Liver (tissue), 9 donors: ENCODE data around the gene RACGAP1. TPM values are rescaled to one million over a fixed set of nuclear protein-coding genes. Genes with fewer than 3 reads are reported as not detected.

ENCODE experiments used
- DNase-seq: peaks from one replicate; pipeline ENCODE4 v3.0.0-alpha.2; 2017; ENCODE audit warnings: low spot score
- H3K27ac ChIP-seq, 2 donors: one replicate each; pipeline ENCODE4 v1.7.0; 2013; ENCODE audit warnings: inconsistent platforms in 2 of 2, low read length in 2 of 2, control low read depth in 1 of 2, low read depth in 1 of 2, mild to moderate bottlenecking in 1 of 2
- H3K27me3 ChIP-seq, 4 donors: one replicate each; pipeline versions ENCODE4 v1.6.1 to v1.7.0; 2013; ENCODE audit warnings: low read length in 3 of 4, inconsistent platforms in 1 of 4, mild to moderate bottlenecking in 1 of 4, moderate library complexity in 1 of 4; ENCODE audit not compliant: control insufficient read depth in 4 of 4, insufficient read depth in 4 of 4
- H3K36me3 ChIP-seq, 4 donors: one replicate each; pipeline versions ENCODE4 v1.6.1 to v1.7.0; 2013; ENCODE audit warnings: low read length in 3 of 4, mild to moderate bottlenecking in 3 of 4, low read depth in 1 of 4, moderate library complexity in 1 of 4; ENCODE audit not compliant: control insufficient read depth in 4 of 4, insufficient read depth in 3 of 4
- H3K4me1 ChIP-seq, 4 donors: one replicate each; pipeline versions ENCODE4 v1.6.1 to v1.7.0; 2013; ENCODE audit warnings: low read length in 3 of 4, mild to moderate bottlenecking in 3 of 4, moderate library complexity in 1 of 4; ENCODE audit not compliant: control insufficient read depth in 4 of 4, insufficient read depth in 4 of 4
- H3K4me3 ChIP-seq, 3 donors: one replicate each; pipeline versions ENCODE4 v1.6.1 to v1.7.0; 2013; ENCODE audit warnings: low read length in 3 of 3, control low read depth in 1 of 3, low read depth in 1 of 3, mild to moderate bottlenecking in 1 of 3
- H3K9ac ChIP-seq, 2 donors: one replicate each; pipeline ENCODE4 v1.7.0; 2013; ENCODE audit warnings: low read length in 2 of 2, mild to moderate bottlenecking in 2 of 2, moderate library complexity in 2 of 2, control low read depth in 1 of 2, low read depth in 1 of 2
- H3K9me3 ChIP-seq, 4 donors: one replicate each; pipeline versions ENCODE4 v1.6.1 to v1.7.0; 2013; ENCODE audit warnings: low read length in 3 of 4; ENCODE audit not compliant: control insufficient read depth in 4 of 4
- ATF3 ChIP-seq: IDR thresholded peaks from 2 replicates; pipeline ENCODE4 v1.6.1; 2016; ENCODE audit warnings: antibody characterized with exemption
- CTCF ChIP-seq: fragments of 150-350 bp; IDR thresholded peaks from 2 replicates; pipeline ENCODE4 v1.5.1; 2017; ENCODE audit warnings: improper control_type of control experiment, low read depth, low read length; ENCODE audit not compliant: missing input control
- EGR1 ChIP-seq, 2 donors: IDR thresholded peaks; 2 replicates each; pipeline ENCODE4 v1.6.1; 2016 to 2018; ENCODE audit warnings: antibody characterized with exemption in 2 of 2, low read depth in 2 of 2
- FOXA1 ChIP-seq: IDR thresholded peaks from 2 replicates; pipeline ENCODE4 v1.6.1; 2016; ENCODE audit warnings: antibody characterized with exemption
- FOXA2 ChIP-seq: IDR thresholded peaks from 2 replicates; pipeline ENCODE4 v1.6.1; 2016; ENCODE audit warnings: antibody characterized with exemption
- GABPA ChIP-seq, 2 donors: IDR thresholded peaks in 1 of 2; conservative IDR thresholded peaks in 1 of 2; 2 replicates each; pipeline ENCODE4 v1.6.1; 2016; ENCODE audit warnings: antibody characterized with exemption in 2 of 2, mild to moderate bottlenecking in 1 of 2, moderate library complexity in 1 of 2
- HNF4A ChIP-seq, 2 donors: conservative IDR thresholded peaks; 2 replicates each; pipeline ENCODE4 v1.6.1; 2016; ENCODE audit warnings: antibody characterized with exemption in 2 of 2, mild to moderate bottlenecking in 2 of 2
- HNF4G ChIP-seq: IDR thresholded peaks from 2 replicates; pipeline ENCODE4 v1.6.1; 2016; ENCODE audit warnings: antibody characterized with exemption
- JUND ChIP-seq, 2 donors: IDR thresholded peaks; 2 replicates each; pipeline ENCODE4 v1.6.1; 2016; ENCODE audit warnings: antibody characterized with exemption in 2 of 2
- MAX ChIP-seq: IDR thresholded peaks from 2 replicates; pipeline ENCODE4 v1.6.1; 2016; ENCODE audit warnings: antibody characterized with exemption
- NR2F2 ChIP-seq: IDR thresholded peaks from 2 replicates; pipeline ENCODE4 v1.6.1; 2016; ENCODE audit warnings: antibody characterized with exemption
- RAD21 ChIP-seq, 2 donors: IDR thresholded peaks; 2 replicates each; pipeline ENCODE4 v1.6.1; 2016; ENCODE audit warnings: antibody characterized with exemption in 2 of 2, mild to moderate bottlenecking in 2 of 2
- REST ChIP-seq: IDR thresholded peaks from 2 replicates; pipeline ENCODE4 v1.6.1; 2016; ENCODE audit warnings: antibody characterized with exemption, mild to moderate bottlenecking
- RXRA ChIP-seq, 2 donors: IDR thresholded peaks; 2 replicates each; pipeline ENCODE4 v1.6.1; 2017 to 2018; ENCODE audit warnings: antibody characterized with exemption in 2 of 2, mild to moderate bottlenecking in 1 of 2
- SP1 ChIP-seq: IDR thresholded peaks from 2 replicates; pipeline ENCODE4 v1.6.1; 2018; ENCODE audit warnings: antibody characterized with exemption, mild to moderate bottlenecking
- TAF1 ChIP-seq: conservative IDR thresholded peaks from 2 replicates; pipeline ENCODE4 v1.6.1; 2016; ENCODE audit warnings: antibody characterized with exemption, mild to moderate bottlenecking
- YY1 ChIP-seq: IDR thresholded peaks from 2 replicates; pipeline ENCODE4 v1.6.1; 2016; ENCODE audit warnings: antibody characterized with exemption, mild to moderate bottlenecking
- ZBTB33 ChIP-seq: IDR thresholded peaks from 2 replicates; pipeline ENCODE4 v1.6.1; 2016; ENCODE audit warnings: antibody characterized with exemption
- WGBS: extraction: QIAGEN DNeasy Blood & Tissue Kit; methylation state at CpG from one replicate; pipeline ENCODE4 v1.1.7; 2013; 5-methylcytosine and 5-hydroxymethylcytosine counted together
- polyA plus RNA-seq, 2 donors: library from polyadenylated mRNA; stranded (reverse) in 1 of 2; unstranded in 1 of 2; fragments of 200-250 nt in 1 of 2; fragments of >200 nt in 1 of 2; fragmentation: Nextera tagmentation in 1 of 2; extraction: Ambion mirVana in 1 of 2; gene quantifications; one replicate each; pipeline versions ENCODE4 v1.2.1 to v1.2.3, GENCODE V29; 2013 to 2015
- total RNA-seq, 2 donors: library from RNA; depleted of rRNA; stranded (reverse); fragments of >200 nt; gene quantifications; one replicate each; pipeline ENCODE4 v1.2.3, GENCODE V29; 2014
- donor health status: healthy.
- donor health status: healthy.
- donor health status: healthy.
- donor health status: healthy.
- donor health status: healthy.

RACGAP1 gene
- total and polyA plus RNA-seq, 4 donors: 1.0 to 38.3 (median 2.9) TPM

- no peak overlapping the region for H3K9ac ChIP-seq
- no peak overlapping the region for H3K27ac ChIP-seq
- no peaks in the 10 kb centered on the region for H3K36me3 ChIP-seq
- TF ChIP-seq ATF3 (no peak), JUND (IDR thresholded peaks at IDR 0.05) (no peak), YY1 (no peak), REST (no peak), NR2F2 (no peak), HNF4G (no peak), FOXA1 (no peak), EGR1 (IDR thresholded peaks at IDR 0.05; ENCODE audit: low read depth in 2 of 2) (no peak), MAX (no peak), SP1 (no peak), RAD21 (IDR thresholded peaks at IDR 0.05) (no peak), FOXA2 (no peak), GABPA (IDR thresholded peaks at IDR 0.05 in 1 of 2, conservative IDR thresholded peaks at IDR 0.05 in 1 of 2) (no peak), HNF4A (conservative IDR thresholded peaks at IDR 0.05) (no peak), CTCF (no peak), RXRA (IDR thresholded peaks at IDR 0.05) (no peak), ZBTB33 (no peak), TAF1 (no peak)
- H3K27me3 ChIP-seq: peaks cover 0 to 2% (median 0%) of the 10 kb centered on the region in 4 donors
- no peaks in the 10 kb centered on the region for H3K9me3 ChIP-seq
- H3K4me3 ChIP-seq: no peak overlapping the region
- DNase-seq: no peak
- peaks cover 0 to 6% (median 4%) of the 10 kb centered on the region in 4 donors for H3K4me1 ChIP-seq
- 27% methylated on average over 1 of the region's 1 CpG for WGBS
These were observed 72.8 kb downstream of the RACGAP1 start for GRCh38 chr12:49952391-49953055.
